Activated T-cell treated with anti-CD3 and anti-CD28 coated beads, Interleukin-2, amount 50 U/mL, for 24 hours (primary cell): Measurements from ENCODE around the gene ADGRL1.
A peak's percentile ranks its signal among the peaks of the same experiment; 100 is the strongest.
"Not testable (repeated sequence)": the region's sequence is repeated elsewhere in the genome, so short reads cannot be mapped to it uniquely, and the experiment has no call there.

Source experiments
- DNase-seq: peaks from one replicate; pipeline ENCODE4 v3.0.0-alpha.2; 2020
- H3K27ac Mint-ChIP-seq: 2 replicates; pipeline ENCODE4 v1.8.0; 2020; ENCODE audit warnings: mild to moderate bottlenecking, mixed read lengths
- H3K27me3 Mint-ChIP-seq: 2 replicates; pipeline ENCODE4 v1.8.0; 2020; ENCODE audit warnings: mixed read lengths
- H3K36me3 Mint-ChIP-seq: 2 replicates; pipeline ENCODE4 v1.8.0; 2020; ENCODE audit warnings: low read depth, mixed read lengths
- H3K4me1 Mint-ChIP-seq: 2 replicates; pipeline ENCODE4 v1.8.0; 2020; ENCODE audit warnings: low read depth, mixed read lengths
- H3K4me3 Mint-ChIP-seq: 2 replicates; pipeline ENCODE4 v1.8.0; 2020; ENCODE audit warnings: mild to moderate bottlenecking, moderate library complexity, mixed read lengths
- H3K9me3 Mint-ChIP-seq: 2 replicates; pipeline ENCODE4 v1.8.0; 2020; ENCODE audit warnings: mixed read lengths

The ADGRL1 gene

GRCh38 chr19:14206308-14206707, 339 bp upstream of the ADGRL1 start:
- not testable (repeated sequence) for DNase-seq, H3K9me3 Mint-ChIP-seq, H3K4me3 Mint-ChIP-seq, H3K36me3 Mint-ChIP-seq, H3K27ac Mint-ChIP-seq
- peaks cover 29% of the 10 kb centered on the region for H3K27me3 Mint-ChIP-seq
- H3K4me1 Mint-ChIP-seq = peaks cover 49% of the 10 kb centered on the region

GRCh38 chr19:14204676-14205451, 1.1 kb downstream of the ADGRL1 start:
- Mint-ChIP-seq H3K4me1 (peaks cover 56% of the 10 kb centered on the region), H3K27me3 (peaks cover 25% of the 10 kb centered on the region), H3K4me3 (peak overlapping the region; percentile 76), H3K27ac (peak overlapping the region; percentile 34)
- H3K36me3 Mint-ChIP-seq, DNase-seq, H3K9me3 Mint-ChIP-seq: not testable (repeated sequence)

GRCh38 chr19:14204219-14204618, 1.8 kb downstream of the ADGRL1 start:
- Mint-ChIP-seq H3K27me3 (peaks cover 21% of the 10 kb centered on the region), H3K4me3 (peak overlapping the region; percentile 76), H3K27ac (peak overlapping the region; percentile 34), H3K4me1 (peaks cover 52% of the 10 kb centered on the region)
- not testable (repeated sequence) for H3K36me3 Mint-ChIP-seq, H3K9me3 Mint-ChIP-seq, DNase-seq

GRCh38 chr19:14203788-14204187, 2.2 kb downstream of the ADGRL1 start:
- Mint-ChIP-seq H3K4me1 (peaks cover 48% of the 10 kb centered on the region), H3K27me3 (peaks cover 18% of the 10 kb centered on the region), H3K4me3 (peak overlapping the region; percentile 76)
- DNase-seq, H3K27ac Mint-ChIP-seq, H3K9me3 Mint-ChIP-seq, H3K36me3 Mint-ChIP-seq: not testable (repeated sequence)

GRCh38 chr19:14203177-14203576, 2.8 kb downstream of the ADGRL1 start:
- Mint-ChIP-seq H3K27ac (no peak overlapping the region), H3K4me3 (no peak overlapping the region), H3K36me3 (no peaks in the 10 kb centered on the region), H3K4me1 (peaks cover 45% of the 10 kb centered on the region), H3K27me3 (peaks cover 12% of the 10 kb centered on the region), H3K9me3 (no peaks in the 10 kb centered on the region)
- DNase-seq = no peak

GRCh38 chr19:14201481-14201880, 4.5 kb downstream of the ADGRL1 start:
- H3K27ac Mint-ChIP-seq, H3K36me3 Mint-ChIP-seq, H3K4me3 Mint-ChIP-seq, H3K9me3 Mint-ChIP-seq, H3K27me3 Mint-ChIP-seq, DNase-seq: not testable (repeated sequence)
- H3K4me1 Mint-ChIP-seq = peaks cover 39% of the 10 kb centered on the region

GRCh38 chr19:14200147-14200841, 5.7 kb downstream of the ADGRL1 start:
- not testable (repeated sequence) for H3K27ac Mint-ChIP-seq, H3K9me3 Mint-ChIP-seq, H3K27me3 Mint-ChIP-seq, H3K36me3 Mint-ChIP-seq, H3K4me3 Mint-ChIP-seq
- peaks cover 45% of the 10 kb centered on the region for H3K4me1 Mint-ChIP-seq
- peak; percentile 75 for DNase-seq

- Mint-ChIP-seq H3K27ac (no peak overlapping the region), H3K27me3 (no peaks in the 10 kb centered on the region), H3K4me3 (no peak overlapping the region), H3K9me3 (no peaks in the 10 kb centered on the region), H3K4me1 (peaks cover 31% of the 10 kb centered on the region), H3K36me3 (no peaks in the 10 kb centered on the region)
- DNase-seq = no peak
Observed at GRCh38 chr19:14198384-14199376, 7.3 kb downstream of the ADGRL1 start.

- Mint-ChIP-seq H3K27ac (no peak overlapping the region), H3K4me3 (no peak overlapping the region), H3K36me3 (no peaks in the 10 kb centered on the region), H3K4me1 (peaks cover 24% of the 10 kb centered on the region), H3K9me3 (no peaks in the 10 kb centered on the region), H3K27me3 (no peaks in the 10 kb centered on the region)
- DNase-seq = no peak
Observed at GRCh38 chr19:14197882-14198281, 8.1 kb downstream of the ADGRL1 start.

GRCh38 chr19:14197288-14197687, 8.7 kb downstream of the ADGRL1 start:
- DNase-seq, H3K27ac Mint-ChIP-seq, H3K36me3 Mint-ChIP-seq, H3K27me3 Mint-ChIP-seq, H3K9me3 Mint-ChIP-seq, H3K4me3 Mint-ChIP-seq: not testable (repeated sequence)
- H3K4me1 Mint-ChIP-seq = peaks cover 19% of the 10 kb centered on the region

GRCh38 chr19:14196105-14196504, 9.9 kb downstream of the ADGRL1 start:
- H3K27me3 Mint-ChIP-seq, H3K36me3 Mint-ChIP-seq, H3K9me3 Mint-ChIP-seq: not testable (repeated sequence)
- Mint-ChIP-seq H3K4me1 (peaks cover 20% of the 10 kb centered on the region), H3K27ac (peak overlapping the region; percentile 63), H3K4me3 (peak overlapping the region; percentile 33)
- DNase-seq = peak; percentile 83

- not testable (repeated sequence) for H3K36me3 Mint-ChIP-seq, H3K4me3 Mint-ChIP-seq, H3K9me3 Mint-ChIP-seq, DNase-seq, H3K27ac Mint-ChIP-seq, H3K27me3 Mint-ChIP-seq
- peaks cover 23% of the 10 kb centered on the region for H3K4me1 Mint-ChIP-seq
Observed at GRCh38 chr19:14195216-14195615, 10.8 kb downstream of the ADGRL1 start.

- H3K27ac Mint-ChIP-seq = no peak overlapping the region
- DNase-seq = no peak
- no peaks in the 10 kb centered on the region for H3K27me3 Mint-ChIP-seq
- no peaks in the 10 kb centered on the region for H3K36me3 Mint-ChIP-seq
- peaks cover 11% of the 10 kb centered on the region for H3K4me1 Mint-ChIP-seq
- no peaks in the 10 kb centered on the region for H3K9me3 Mint-ChIP-seq
- no peak overlapping the region for H3K4me3 Mint-ChIP-seq
Observed at GRCh38 chr19:14189415-14189814, 16.6 kb downstream of the ADGRL1 start.

- not testable (repeated sequence) for H3K9me3 Mint-ChIP-seq, H3K4me3 Mint-ChIP-seq, H3K36me3 Mint-ChIP-seq, H3K27me3 Mint-ChIP-seq, H3K27ac Mint-ChIP-seq, DNase-seq
- peaks cover 11% of the 10 kb centered on the region for H3K4me1 Mint-ChIP-seq
Observed at GRCh38 chr19:14188086-14188485, 17.9 kb downstream of the ADGRL1 start.
